HG02943 (cell line): ENCODE measurements around the gene CDH4.

Experiments
- ATAC-seq: cut with Tn5 transposase; IDR thresholded peaks from one replicate; pipeline ENCODE4 v1.9.1; 2021; ENCODE audit warnings: mild to moderate bottlenecking, low read depth, moderate library complexity; ENCODE audit not compliant: unreplicated experiment

Gene CDH4

GRCh38 chr20:61813791-61814190 is 561.7 kb downstream of the CDH4 start:
- ATAC-seq = no peak

- no peak for ATAC-seq
These were observed 562.2 kb downstream of the CDH4 start for GRCh38 chr20:61814244-61814643.

GRCh38 chr20:61814726-61815125 is 562.7 kb downstream of the CDH4 start:
- no peak for ATAC-seq

GRCh38 chr20:61815176-61815575 is 563.1 kb downstream of the CDH4 start:
- no peak for ATAC-seq

GRCh38 chr20:61815678-61816077 is 563.6 kb downstream of the CDH4 start:
- ATAC-seq = no peak

GRCh38 chr20:61816606-61817460 is 564.8 kb downstream of the CDH4 start:
- ATAC-seq = no peak

GRCh38 chr20:61817575-61817974 is 565.5 kb downstream of the CDH4 start:
- no peak for ATAC-seq

GRCh38 chr20:61818746-61819573 is 566.9 kb downstream of the CDH4 start:
- no peak for ATAC-seq

- ATAC-seq = no peak
These were observed 567.4 kb downstream of the CDH4 start for GRCh38 chr20:61819574-61819846.

GRCh38 chr20:61819921-61820825 is 568.1 kb downstream of the CDH4 start:
- no peak for ATAC-seq

- no peak for ATAC-seq
These were observed 569.7 kb downstream of the CDH4 start for GRCh38 chr20:61821735-61822134.

GRCh38 chr20:61822396-61822795 is 570.3 kb downstream of the CDH4 start:
- no peak for ATAC-seq

GRCh38 chr20:61823242-61823641 is 571.2 kb downstream of the CDH4 start:
- ATAC-seq = no peak

GRCh38 chr20:61828891-61829290 is 576.8 kb downstream of the CDH4 start:
- no peak for ATAC-seq

- ATAC-seq = no peak
These were observed 577.5 kb downstream of the CDH4 start for GRCh38 chr20:61829526-61829925.

- ATAC-seq = no peak
These were observed 578.3 kb downstream of the CDH4 start for GRCh38 chr20:61830241-61830930.

GRCh38 chr20:61830991-61831390 is 578.9 kb downstream of the CDH4 start:
- no peak for ATAC-seq

- ATAC-seq = no peak
These were observed 580.1 kb downstream of the CDH4 start for GRCh38 chr20:61832181-61832580.

- ATAC-seq = no peak
These were observed 581.9 kb downstream of the CDH4 start for GRCh38 chr20:61833807-61834610.
